ENCODE data around the gene AK5. TPM values are rescaled to one million over a fixed set of nuclear protein-coding genes. Genes with fewer than 3 reads are reported as not detected.

The AK5 gene
- total RNA-seq, 6 donors from 2014 or later, result 0.10 to 0.74 TPM; not detected in 4

- Histone ChIP-seq H3K27me3 (no peaks in the 10 kb centered on the region), H3K27ac (no peak overlapping the region), H3K9me3 (no peaks in the 10 kb centered on the region), H3K4me1 (no peaks in the 10 kb centered on the region), H3K36me3 (no peaks in the 10 kb centered on the region), H3K4me3 (no peak overlapping the region)
- ATAC-seq (ENCODE audit: low FRiP score in 2 of 2) (no peak), DNase-seq (no peak)
- WGBS, 2 donors, result 76% methylated on average over 3 of the region's 3 CpGs
- no peak for TF ChIP-seq EP300 (IDR thresholded peaks at IDR 0.05)
- no peak for TF ChIP-seq POLR2A (IDR thresholded peaks at IDR 0.05)
- no peak for TF ChIP-seq CTCF (IDR thresholded peaks at IDR 0.05)
- no peak for TF ChIP-seq POLR2AphosphoS5 (IDR thresholded peaks at IDR 0.05)
Observed at GRCh38 chr1:77546890-77547289, 265.1 kb downstream of the AK5 start.

GRCh38 chr1:77548285-77548684 is 266.5 kb downstream of the AK5 start:
- Histone ChIP-seq H3K4me3 (no peak overlapping the region), H3K9me3 (no peaks in the 10 kb centered on the region), H3K4me1 (no peaks in the 10 kb centered on the region), H3K27me3 (no peaks in the 10 kb centered on the region), H3K27ac (no peak overlapping the region), H3K36me3 (no peaks in the 10 kb centered on the region)
- DNase-seq (no peak), ATAC-seq (ENCODE audit: low FRiP score in 2 of 2) (no peak)
- no peak for TF ChIP-seq CTCF (IDR thresholded peaks at IDR 0.05)
- no peak for TF ChIP-seq POLR2A (IDR thresholded peaks at IDR 0.05)
- TF ChIP-seq EP300 (IDR thresholded peaks at IDR 0.05), result no peak
- no peak for TF ChIP-seq POLR2AphosphoS5 (IDR thresholded peaks at IDR 0.05)
- 86 to 88% methylated on average over 3 of the region's 3 CpGs for WGBS, 2 donors

- TF ChIP-seq POLR2AphosphoS5 (IDR thresholded peaks at IDR 0.05) (no peak), POLR2A (IDR thresholded peaks at IDR 0.05) (no peak), EP300 (IDR thresholded peaks at IDR 0.05) (no peak)
- no peak for ATAC-seq (ENCODE audit: low FRiP score in 2 of 2)
- 82 to 83% methylated on average over 5 of the region's 5 CpGs for WGBS, 2 donors
- Histone ChIP-seq H3K27ac (no peak overlapping the region), H3K4me3 (no peak overlapping the region), H3K36me3 (no peaks in the 10 kb centered on the region), H3K9me3 (no peaks in the 10 kb centered on the region), H3K4me1 (no peaks in the 10 kb centered on the region), H3K27me3 (no peaks in the 10 kb centered on the region)
- no peak for DNase-seq
Observed at GRCh38 chr1:77550135-77550534, 268.3 kb downstream of the AK5 start.

- TF ChIP-seq POLR2AphosphoS5 (IDR thresholded peaks at IDR 0.05) (no peak), CTCF (IDR thresholded peaks at IDR 0.05) (no peak), POLR2A (IDR thresholded peaks at IDR 0.05) (no peak), EP300 (IDR thresholded peaks at IDR 0.05) (no peak)
- Histone ChIP-seq H3K4me1 (no peaks in the 10 kb centered on the region), H3K9me3 (no peaks in the 10 kb centered on the region), H3K4me3 (no peak overlapping the region), H3K36me3 (no peaks in the 10 kb centered on the region), H3K27ac (no peak overlapping the region), H3K27me3 (no peaks in the 10 kb centered on the region)
- DNase-seq (no peak), ATAC-seq (ENCODE audit: low FRiP score in 2 of 2) (no peak)
- WGBS, 2 donors, result 91 to 100% methylated on average over 1 of the region's 1 CpG
Observed at GRCh38 chr1:77552626-77553025, 270.8 kb downstream of the AK5 start.

- Histone ChIP-seq H3K4me3 (no peak overlapping the region), H3K36me3 (no peaks in the 10 kb centered on the region), H3K4me1 (no peaks in the 10 kb centered on the region), H3K27ac (no peak overlapping the region), H3K9me3 (no peaks in the 10 kb centered on the region), H3K27me3 (no peaks in the 10 kb centered on the region)
- 48 to 58% methylated on average over 9 of the region's 9 CpGs for WGBS, 2 donors
- TF ChIP-seq POLR2A (IDR thresholded peaks at IDR 0.05) (no peak), POLR2AphosphoS5 (IDR thresholded peaks at IDR 0.05) (no peak), EP300 (IDR thresholded peaks at IDR 0.05) (no peak), CTCF (IDR thresholded peaks at IDR 0.05) (no peak)
- DNase-seq, result no peak
- no peak for ATAC-seq (ENCODE audit: low FRiP score in 2 of 2)
Observed at GRCh38 chr1:77553568-77554291, 271.9 kb downstream of the AK5 start.
